ENCODE measurements around the gene SGF29. TPM values are rescaled to one million over a fixed set of nuclear protein-coding genes. Genes with fewer than 3 reads are reported as not detected.

Gene SGF29
- polyA plus RNA-seq, 2 of the 4 experiments (the other 2 are of a cell fraction), result 3.3 to 19.3 TPM

- H3K4me1 ChIP-seq, result 0 out of 3 replicates have a peak, but pooled peaks cover 10% of the 10 kb centered on the region
- ChIA-PET CTCF (interaction anchor here (1.1 to 2.4 kb wide), 5 partner anchors 8 to 279 kb away, joined by 3 to 6 read pairs (median 4); no protein-coding TSS in a partner anchor), POLR2A (no interaction called here)
- ATAC-seq (no peak), FAIRE-seq (no peak), DNase-seq (ENCODE audit: low read depth in 1 of 2, low spot score in 1 of 2) (no peak)
- no peak overlapping the region for H3K4me3 ChIP-seq
- no peak for TF ChIP-seq MAX (IDR thresholded peaks at IDR 0.05)
- TF ChIP-seq ZNF302 (CRISPR knock-in tag; IDR thresholded peaks at IDR 0.05), result no peak
- no peak for TF ChIP-seq JUN (IDR thresholded peaks at IDR 0.05)
- TF ChIP-seq FOSB (CRISPR knock-in tag; IDR thresholded peaks at IDR 0.05), result no peak
- TF ChIP-seq ZFP36 (IDR thresholded peaks at IDR 0.05; ENCODE audit: borderline replicate concordance, partially characterized antibody), result no peak
- TF ChIP-seq HEYL (CRISPR knock-in tag; IDR thresholded peaks at IDR 0.05), result no peak
- TF ChIP-seq TFCP2L1 (CRISPR knock-in tag; IDR thresholded peaks at IDR 0.05), result no peak
- TF ChIP-seq RNF2 (IDR thresholded peaks at IDR 0.05; ENCODE audit: borderline replicate concordance, low read depth), result no peak
- TF ChIP-seq SMC3 (IDR thresholded peaks at IDR 0.05), result no peak
- no peak for TF ChIP-seq ESRRA (IDR thresholded peaks at IDR 0.05; ENCODE audit: borderline replicate concordance, low read length)
- no peak for TF ChIP-seq PBX3 (IDR thresholded peaks at IDR 0.05)
- no peak for TF ChIP-seq POLR2A (IDR thresholded peaks at IDR 0.05; ENCODE audit: low read length)
- no peak for TF ChIP-seq MAZ (IDR thresholded peaks at IDR 0.05; ENCODE audit: borderline replicate concordance, low read depth, low read length)
- TF ChIP-seq USF2 (IDR thresholded peaks at IDR 0.05), result no peak
- no peak for TF ChIP-seq ZSCAN20 (CRISPR knock-in tag; IDR thresholded peaks at IDR 0.05)
- 92% methylated on average over 2 of the region's 2 CpGs for WGBS (ENCODE audit: missing lambda C conversion rate)
- H3K27ac ChIP-seq, result no peak overlapping the region
- H3K4me2 ChIP-seq, result no peak overlapping the region
- no peaks in the 10 kb centered on the region for H3K9me3 ChIP-seq
Measured at GRCh38 chr16:28556914-28557320, 3.2 kb downstream of the SGF29 start.

GRCh38 chr16:28558456-28558855 is 4.7 kb downstream of the SGF29 start:
- no peak for FAIRE-seq
- TF ChIP-seq RCOR1 (IDR thresholded peaks at IDR 0.05; ENCODE audit: low read depth, low read length) (no peak), EHMT2 (IDR thresholded peaks at IDR 0.05; ENCODE audit: low read depth) (no peak), RNF2 (IDR thresholded peaks at IDR 0.05; ENCODE audit: borderline replicate concordance, low read depth) (no peak), MYC (IDR thresholded peaks at IDR 0.05; ENCODE audit: borderline replicate concordance, low read length) (no peak), NFE2L2 (conservative IDR thresholded peaks at IDR 0.05; ENCODE audit: low read length) (no peak), RARB (CRISPR knock-in tag; IDR thresholded peaks at IDR 0.05) (no peak), BHLHE40 (IDR thresholded peaks at IDR 0.05; ENCODE audit: low read depth, low read length) (no peak), HMGXB4 (CRISPR knock-in tag; IDR thresholded peaks at IDR 0.05; ENCODE audit: borderline replicate concordance) (no peak), ELK1 (IDR thresholded peaks at IDR 0.05; ENCODE audit: low read depth, low read length) (no peak), SREBF2 (IDR thresholded peaks at IDR 0.05) (no peak), REST (IDR thresholded peaks at IDR 0.05) (no peak), GATA3 (IDR thresholded peaks at IDR 0.05; ENCODE audit: borderline replicate concordance) (no peak), PHF8 (IDR thresholded peaks at IDR 0.05; ENCODE audit: borderline replicate concordance, low read depth) (no peak), CHD4 (IDR thresholded peaks at IDR 0.05; ENCODE audit: borderline replicate concordance) (no peak), HDAC2 (IDR thresholded peaks at IDR 0.05) (no peak), ZC3H11A (IDR thresholded peaks at IDR 0.05) (no peak), EHF (CRISPR knock-in tag; IDR thresholded peaks at IDR 0.05) (no peak), ZFP36 (IDR thresholded peaks at IDR 0.05; ENCODE audit: borderline replicate concordance, partially characterized antibody) (no peak), ZSCAN20 (CRISPR knock-in tag; IDR thresholded peaks at IDR 0.05) (no peak)

More at GRCh38 chr16:28558456-28558855, 4.7 kb downstream of the SGF29 start:
- Histone ChIP-seq H3K4me3 (no peak overlapping the region), H3K4me2 (no peak overlapping the region), H3K9me3 (no peaks in the 10 kb centered on the region), H3K4me1 (0 out of 3 replicates have a peak, but pooled peaks cover 6% of the 10 kb centered on the region), H3K27ac (no peak overlapping the region)
- POLR2A ChIA-PET, result no interaction called here
- CTCF ChIA-PET, result no interaction called here
- 71% methylated on average over 3 of the region's 3 CpGs for WGBS (ENCODE audit: missing lambda C conversion rate)
- ATAC-seq, result no peak
- no peak for DNase-seq (ENCODE audit: low read depth in 1 of 2, low spot score in 1 of 2)

Data from A549 (cell line).